Heart right ventricle (tissue), 16 donors: Measurements from ENCODE around the gene IZUMO4. TPM values are rescaled to one million over a fixed set of nuclear protein-coding genes. Genes with fewer than 3 reads are reported as not detected.

Source experiments
- ATAC-seq, 8 donors: fragments of 200-7000 bp; cut with Tn5 transposase; one replicate each; pipeline ENCODE4 v1.9.1; 2020; ENCODE audit warnings: mild to moderate bottlenecking in 8 of 8, moderate library complexity in 8 of 8, moderate number of reproducible peaks in 1 of 8
- DNase-seq, 2 donors: peaks; one replicate each; pipeline ENCODE4 v3.0.0-alpha.2; 2020
- H3K27ac ChIP-seq, 10 donors: fragments of 200-600 bp; sonication (generic) in 2 of 10; one replicate each; pipeline versions ENCODE4 v1.5.0 to v1.8.0; 2020 to 2022; ENCODE audit warnings: mild to moderate bottlenecking in 3 of 10
- H3K27me3 ChIP-seq, 7 donors: fragments of 200-600 bp; one replicate each; pipeline ENCODE4 v1.8.0; 2021 to 2022; ENCODE audit warnings: mild to moderate bottlenecking in 2 of 7
- H3K36me3 ChIP-seq, 9 donors: fragments of 200-600 bp; sonication (generic) in 1 of 9; one replicate each; pipeline versions ENCODE4 v1.5.0 to v1.8.0; 2020 to 2022; ENCODE audit warnings: mild to moderate bottlenecking in 2 of 9
- H3K4me1 ChIP-seq, 9 donors: fragments of 200-600 bp; sonication (generic) in 1 of 9; one replicate each; pipeline versions ENCODE4 v1.5.0 to v1.8.0; 2020 to 2022; ENCODE audit warnings: mild to moderate bottlenecking in 4 of 9
- H3K4me3 ChIP-seq, 10 donors: fragments of 200-600 bp; sonication (generic) in 2 of 10; one replicate each; pipeline versions ENCODE4 v1.5.0 to v1.8.0; 2020 to 2022; ENCODE audit warnings: mild to moderate bottlenecking in 7 of 10, moderate library complexity in 2 of 10
- H3K9me3 ChIP-seq, 11 donors: fragments of 200-600 bp in 10 of 11; sonication (generic) in 2 of 11; one replicate each; pipeline versions ENCODE4 v1.5.0 to v1.8.0; 2013 to 2022; ENCODE audit warnings: mild to moderate bottlenecking in 2 of 11, control low read depth in 1 of 11, moderate library complexity in 1 of 11
- CTCF ChIP-seq, 9 donors: fragments of 200-600 bp; sonication (generic) in 2 of 9; IDR thresholded peaks; one replicate each; pipeline versions ENCODE4 v1.5.0 to v1.8.0; 2021 to 2022; ENCODE audit warnings: antibody characterized with exemption in 9 of 9, mild to moderate bottlenecking in 5 of 9, moderate library complexity in 1 of 9
- WGBS, 2 donors: extraction: QIAGEN DNeasy Blood & Tissue Kit; methylation state at CpG; one replicate each; pipeline ENCODE4 v1.1.7; 2013; ENCODE audit warnings: inconsistent platforms in 1 of 2; 5-methylcytosine and 5-hydroxymethylcytosine counted together
- intact Hi-C, 10 donors: fragments of 100-400 bp; cut with DNase I; formaldehyde crosslinking; loops; one replicate each; pipeline versions ENCODE4 v1.11.1 to v1.14.2; 2022
- polyA plus RNA-seq, 2 donors: library from polyadenylated mRNA; stranded (reverse); fragments of 200-250 nt; gene quantifications; one replicate each; pipeline ENCODE4 v1.2.3, GENCODE V29; 2013
- total RNA-seq, 10 donors: library from RNA; stranded (reverse); fragmentation: NEBNext Ultra II Directional in 3 of 10; extraction: Animal tissue kit (Norgen Biotek cat#: 25700) in 3 of 10; gene quantifications; one replicate each; pipeline versions ENCODE4 v1.2.1 to v1.2.4, GENCODE V29; 2021 to 2023
- donor health status: Arrhythmogenic right ventricular cardiomyopathy.
- donor health status: ischemic (EF 13 %, LVEDD 7.1; RV severe dilation, severe dysfunction).
- donor health status: healthy with polysubstance abuse.
- donor health status: DM: no; HTN: yes; CAD: no.
- donor health status: DM: no; HTN: no; CAD: no.
- donor health status: ischemic (EF 25% LVEDD 6.9; RV normal size, moderate dysfunction).
- donor health status: ischemic (EF 25% LVEDD 5.7; RV mildly dilated, moderate dysfunction).
- donor health status: healthy.
- donor health status: DM: yes; HTN: yes; CAD: no.
- donor health status: Ischemic cardiomyopathy.
- donor health status: ischemic (EF 35%, LVEDD 5.7; RV mildly dilated, moderate dysfunction).
- donor health status: nonischemic (EF 11% LVEDD 7.7; RV severe dilation, severe dysfunction).
- donor health status: DM: yes; HTN: yes; CAD: no.
- donor health status: PGD.
- donor health status: ischemic (EF 29% LVEDD 5.4; RV normal size, mild dysfunction).
- donor health status: nonischemic (EF 23%, LVEDD 6.1; RV moderate dilation, normal function).

IZUMO4 gene
- total and polyA plus RNA-seq, 12 donors = 1.2 to 13.1 (median 2.7) TPM

- intact Hi-C loops = no loop called here
- 69 to 73% methylated on average over 17 of the region's 17 CpGs for WGBS, 2 donors
- ATAC-seq (no peak), DNase-seq (no peak)
- no peak for TF ChIP-seq CTCF (IDR thresholded peaks at IDR 0.05)
- H3K36me3 ChIP-seq = peaks cover 0 to 49% (median 7%) of the 10 kb centered on the region in 9 donors
- peaks cover 67 to 88% (median 79%) of the 10 kb centered on the region in 9 donors for H3K4me1 ChIP-seq
- H3K27ac ChIP-seq = peak overlapping the region; percentile 90 to 100 (median 96)
- no peaks in the 10 kb centered on the region for H3K9me3 ChIP-seq
- peak overlapping the region in 9 of 10 donors; percentile 92 to 100 (median 98) for H3K4me3 ChIP-seq
- no peaks in the 10 kb centered on the region for H3K27me3 ChIP-seq
Measured at GRCh38 chr19:2048104-2048958, 48.4 kb upstream of the IZUMO4 start.

- peaks cover 65 to 87% (median 78%) of the 10 kb centered on the region in 9 donors for H3K4me1 ChIP-seq
- H3K27me3 ChIP-seq = no peaks in the 10 kb centered on the region
- peaks cover 0 to 43% (median 7%) of the 10 kb centered on the region in 9 donors for H3K36me3 ChIP-seq
Measured at GRCh38 chr19:2048959-2049740, 47.6 kb upstream of the IZUMO4 start.

GRCh38 chr19:2049741-2050348 is 46.9 kb upstream of the IZUMO4 start:
- 1% methylated on average over 16 of the region's 16 CpGs for WGBS, 2 donors
- intact Hi-C loops = loop anchor here in 1 of 10 donors (5.0 kb wide), 1 partner anchor 33 kb away; the partner anchor contains the start of gene BTBD2
- peak overlapping the region; percentile 92 to 100 (median 98) for H3K4me3 ChIP-seq
- H3K9me3 ChIP-seq = no peaks in the 10 kb centered on the region
- H3K27ac ChIP-seq = peak overlapping the region; percentile 90 to 100 (median 96)
- H3K36me3 ChIP-seq = peaks cover 0 to 36% (median 7%) of the 10 kb centered on the region in 9 donors
- ATAC-seq (peak; percentile 45 to 78 (median 60)), DNase-seq (peak; percentile 76 to 81)
- no peaks in the 10 kb centered on the region for H3K27me3 ChIP-seq
- no peak for TF ChIP-seq CTCF (IDR thresholded peaks at IDR 0.05)
- H3K4me1 ChIP-seq = peaks cover 62 to 87% (median 78%) of the 10 kb centered on the region in 9 donors

More at GRCh38 chr19:2048959-2049740, 47.6 kb upstream of the IZUMO4 start:
- DNase-seq (no peak), ATAC-seq (peak in 7 of 8 donors; percentile 3 to 28 (median 13))
- H3K4me3 ChIP-seq = peak overlapping the region; percentile 92 to 100 (median 98)
- no peaks in the 10 kb centered on the region for H3K9me3 ChIP-seq
- H3K27ac ChIP-seq = peak overlapping the region; percentile 90 to 100 (median 96)
- intact Hi-C loops = no loop called here
- WGBS, 2 donors = 51 to 53% methylated on average over 27 of the region's 27 CpGs
- no peak for TF ChIP-seq CTCF (IDR thresholded peaks at IDR 0.05)
